Activated B cell treated with CpG ODN at 0.5 μM for 24 hours (primary cell): ENCODE measurements around the gene TMEM41B. TPM values are rescaled to one million over a fixed set of nuclear protein-coding genes. Genes with fewer than 3 reads are reported as not detected.
"Not testable (repeated sequence)": the region's sequence is repeated elsewhere in the genome, so short reads cannot be mapped to it uniquely, and the experiment has no call there.

Experiments
- ATAC-seq: fragments of 200-7000 bp; cut with Tn5 transposase; one replicate; pipeline ENCODE4 v1.10.0; 2021; ENCODE audit warnings: low read depth, mild to moderate bottlenecking, moderate library complexity
- CTCF ChIA-PET: fragments of 350-600 bp; sonication (Branson Sonifier 250); formaldehyde crosslinking; loops from one replicate; lab custom pipeline; 2021; ENCODE audit warnings: antibody characterized with exemption; lab: Charles Lee
- POLR2A ChIA-PET: fragments of 350-600 bp; sonication (Branson Sonifier 250); formaldehyde crosslinking; loops from one replicate; lab custom pipeline; 2021; ENCODE audit warnings: antibody characterized with exemption; lab: Charles Lee
- DNase-seq: peaks from one replicate; pipeline ENCODE4 v3.0.0; 2022
- H3K27ac Mint-ChIP-seq: one replicate; pipeline ENCODE4 v1.8.0; 2020; ENCODE audit warnings: mixed read lengths
- H3K27me3 Mint-ChIP-seq: one replicate; pipeline ENCODE4 v1.8.0; 2021; ENCODE audit warnings: mixed read lengths
- H3K36me3 Mint-ChIP-seq: one replicate; pipeline ENCODE4 v1.8.0; 2021; ENCODE audit warnings: low read depth, mixed read lengths
- H3K4me1 Mint-ChIP-seq: one replicate; pipeline ENCODE4 v1.8.0; 2021; ENCODE audit warnings: mixed read lengths
- H3K4me3 Mint-ChIP-seq: one replicate; pipeline ENCODE4 v1.8.0; 2020; ENCODE audit warnings: mild to moderate bottlenecking, mixed read lengths
- H3K9me3 Mint-ChIP-seq: one replicate; pipeline ENCODE4 v1.8.0; 2020; ENCODE audit warnings: mixed read lengths
- intact Hi-C: fragments of 100-400 bp; cut with micrococcal nuclease; formaldehyde crosslinking; loops from one replicate; pipeline ENCODE4 v1.15.1; 2024
- total RNA-seq: library from RNA; stranded (reverse); gene quantifications from 2 replicates; pipeline ENCODE4 v1.2.3, GENCODE V29; 2022
- TF ChIP-seq, protein P1 (sequence below): fragments of 200-600 bp; IDR thresholded peaks from one replicate; pipeline ENCODE4 v1.8.0; 2022; ENCODE audit warnings: antibody characterized with exemption, mild to moderate bottlenecking

The TMEM41B gene
- total RNA-seq, 1 donor from 2014 or later = 21.7 TPM

- CTCF ChIA-PET = no interaction called here
- POLR2A ChIA-PET = no interaction called here
- ATAC-seq = no peak
- Mint-ChIP-seq H3K4me1 (peaks cover 13% of the 10 kb centered on the region), H3K27me3 (peaks cover 6% of the 10 kb centered on the region), H3K4me3 (no peak overlapping the region), H3K9me3 (no peaks in the 10 kb centered on the region), H3K27ac (no peak overlapping the region), H3K36me3 (no peaks in the 10 kb centered on the region)
- intact Hi-C loops = no loop called here
- TF ChIP-seq, protein P1, sequence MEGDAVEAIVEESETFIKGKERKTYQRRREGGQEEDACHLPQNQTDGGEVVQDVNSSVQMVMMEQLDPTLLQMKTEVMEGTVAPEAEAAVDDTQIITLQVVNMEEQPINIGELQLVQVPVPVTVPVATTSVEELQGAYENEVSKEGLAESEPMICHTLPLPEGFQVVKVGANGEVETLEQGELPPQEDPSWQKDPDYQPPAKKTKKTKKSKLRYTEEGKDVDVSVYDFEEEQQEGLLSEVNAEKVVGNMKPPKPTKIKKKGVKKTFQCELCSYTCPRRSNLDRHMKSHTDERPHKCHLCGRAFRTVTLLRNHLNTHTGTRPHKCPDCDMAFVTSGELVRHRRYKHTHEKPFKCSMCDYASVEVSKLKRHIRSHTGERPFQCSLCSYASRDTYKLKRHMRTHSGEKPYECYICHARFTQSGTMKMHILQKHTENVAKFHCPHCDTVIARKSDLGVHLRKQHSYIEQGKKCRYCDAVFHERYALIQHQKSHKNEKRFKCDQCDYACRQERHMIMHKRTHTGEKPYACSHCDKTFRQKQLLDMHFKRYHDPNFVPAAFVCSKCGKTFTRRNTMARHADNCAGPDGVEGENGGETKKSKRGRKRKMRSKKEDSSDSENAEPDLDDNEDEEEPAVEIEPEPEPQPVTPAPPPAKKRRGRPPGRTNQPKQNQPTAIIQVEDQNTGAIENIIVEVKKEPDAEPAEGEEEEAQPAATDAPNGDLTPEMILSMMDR = no peak
- DNase-seq = no peak
Measured at GRCh38 chr11:9320047-9320446, 5.7 kb upstream of the TMEM41B start.

DNA sequence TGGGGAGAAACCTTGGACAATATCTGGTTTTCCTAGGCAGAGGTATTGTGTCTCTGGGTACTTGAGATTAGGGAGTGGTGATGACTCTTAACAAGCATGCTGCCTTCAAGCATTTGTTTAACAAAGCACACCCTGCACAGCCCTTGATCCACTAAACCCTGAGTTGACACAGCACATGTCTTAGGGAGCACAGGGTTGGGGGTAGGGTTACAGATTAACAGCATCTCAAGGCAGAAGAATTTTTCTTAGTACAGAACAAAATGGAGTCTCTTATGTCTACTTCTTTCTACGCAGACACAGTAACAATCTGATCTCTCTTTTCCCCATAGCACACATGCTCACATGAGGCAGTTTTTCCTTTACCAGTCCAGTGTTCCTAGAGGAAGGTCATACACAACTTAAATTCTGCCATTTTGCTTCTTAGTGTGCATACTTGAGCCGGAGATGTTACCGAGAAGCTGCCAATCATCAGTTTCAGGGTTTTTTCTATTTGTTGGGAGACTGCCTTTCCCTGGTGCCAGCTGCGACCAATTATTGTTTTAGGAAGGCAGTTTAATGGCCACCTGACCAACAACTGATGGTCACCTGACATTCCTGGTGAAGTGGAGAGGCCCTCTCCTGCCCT lies 5.1 kb upstream of the TMEM41B start:
- H3K36me3 Mint-ChIP-seq, CTCF ChIA-PET, H3K27me3 Mint-ChIP-seq, H3K9me3 Mint-ChIP-seq, H3K4me3 Mint-ChIP-seq, DNase-seq, POLR2A ChIA-PET, H3K27ac Mint-ChIP-seq, ATAC-seq: not testable (repeated sequence)
- intact Hi-C loops = loop anchor here (10.0 kb wide), 2 partner anchors 255 to 1135 kb away; partner anchors contain the start of genes AMPD3 and WEE1
- H3K4me1 Mint-ChIP-seq = peaks cover 16% of the 10 kb centered on the region

DNA sequence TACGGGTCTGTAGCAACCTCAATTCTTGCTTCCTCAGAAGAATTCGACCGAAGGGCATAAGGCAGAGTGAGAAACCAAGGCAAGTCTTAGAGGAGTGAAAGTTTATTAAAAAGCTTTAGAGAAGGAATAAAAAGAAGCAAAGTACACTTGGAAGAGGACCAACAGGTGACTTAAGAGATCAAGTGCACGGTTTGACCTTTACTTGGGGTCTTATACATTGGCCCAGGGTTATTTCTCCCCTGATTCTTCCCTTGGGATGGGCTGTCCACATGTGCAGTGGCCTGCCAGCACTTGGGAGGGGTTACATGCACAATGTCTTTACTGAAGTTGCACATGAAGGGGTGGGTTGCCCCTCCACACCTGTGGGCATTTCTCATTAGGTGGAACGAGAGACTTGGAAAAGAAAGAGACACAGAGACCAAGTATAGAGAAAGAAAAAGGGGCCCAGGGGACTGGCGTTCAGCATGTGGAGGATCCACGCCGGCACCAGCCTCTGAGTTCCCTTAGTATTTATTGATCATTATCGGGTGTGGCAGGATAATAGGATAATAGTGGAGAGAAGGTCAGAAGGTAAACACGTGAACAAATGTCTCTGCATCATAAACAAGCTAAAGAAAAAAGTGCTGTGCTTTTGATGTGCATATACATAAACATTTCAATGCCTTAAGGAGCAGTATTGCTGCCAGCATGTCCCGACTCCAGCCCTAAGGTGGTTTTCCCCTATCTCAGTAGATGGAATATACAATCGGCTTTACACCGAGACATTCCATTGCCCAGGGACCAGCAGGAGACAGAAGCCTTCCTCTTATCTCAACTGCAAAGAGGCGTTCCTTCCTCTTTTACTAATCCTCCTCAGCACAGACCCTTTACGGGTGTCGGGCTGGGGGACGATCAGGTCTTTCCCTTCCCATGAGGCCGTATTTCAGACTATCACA lies 4.3 kb upstream of the TMEM41B start:
- intact Hi-C loops = loop anchor here (10.0 kb wide), 2 partner anchors 256 to 1136 kb away; partner anchors contain the start of genes AMPD3 and WEE1
- CTCF ChIA-PET, H3K9me3 Mint-ChIP-seq, POLR2A ChIA-PET, ATAC-seq, H3K4me3 Mint-ChIP-seq, H3K27ac Mint-ChIP-seq, H3K27me3 Mint-ChIP-seq, DNase-seq, H3K36me3 Mint-ChIP-seq: not testable (repeated sequence)
- H3K4me1 Mint-ChIP-seq = peaks cover 22% of the 10 kb centered on the region

GRCh38 chr11:9316334-9316733 lies 1.9 kb upstream of the TMEM41B start:
- Mint-ChIP-seq H3K36me3 (peaks cover 6% of the 10 kb centered on the region), H3K4me1 (peaks cover 40% of the 10 kb centered on the region), H3K27me3 (peaks cover 6% of the 10 kb centered on the region), H3K9me3 (no peaks in the 10 kb centered on the region), H3K4me3 (no peak overlapping the region), H3K27ac (no peak overlapping the region)
- DNase-seq (no peak), ATAC-seq (no peak)
- TF ChIP-seq, protein P1 = no peak
- ChIA-PET POLR2A (interaction anchor here (0.7 to 4.4 kb wide), 4 partner anchors 38 to 144 kb away, joined by 3 to 42 read pairs (median 18); partner anchors contain the start of gene ZNF143), CTCF (no interaction called here)
- intact Hi-C loops = loop anchor here (10.0 kb wide), 2 partner anchors 258 to 1138 kb away; partner anchors contain the start of genes AMPD3 and WEE1

- H3K36me3 Mint-ChIP-seq = peaks cover 6% of the 10 kb centered on the region
- H3K4me3 Mint-ChIP-seq = peak overlapping the region; percentile 98
- intact Hi-C loops = loop anchor here (2.0 to 10.0 kb wide), 3 partner anchors 260 to 1140 kb away; partner anchors contain the start of genes AMPD3 and WEE1
- no peak for DNase-seq
- H3K27me3 Mint-ChIP-seq = peaks cover 6% of the 10 kb centered on the region
- no peak for ATAC-seq
- H3K27ac Mint-ChIP-seq = peak overlapping the region; percentile 90
- no peaks in the 10 kb centered on the region for H3K9me3 Mint-ChIP-seq
- peaks cover 47% of the 10 kb centered on the region for H3K4me1 Mint-ChIP-seq
- POLR2A ChIA-PET = interaction anchor here (0.6 to 4.4 kb wide), 6 partner anchors 36 to 348 kb away, joined by 3 to 42 read pairs (median 19); partner anchors contain the start of genes IPO7 and ZNF143
- CTCF ChIA-PET = interaction anchor here (0.6 to 2.8 kb wide), 3 partner anchors 70 to 220 kb away, joined by 4 to 9 read pairs (median 4); partner anchors contain the start of gene IPO7
- TF ChIP-seq, protein P1 = no peak
Measured at GRCh38 chr11:9315078-9315688, 790 bp upstream of the TMEM41B start.
